DMS153 treated with DMSO at 0.1 percent for 48 hours (cell line): Measurements from ENCODE around the gene FCSK.
A peak's percentile ranks its signal among the peaks of the same experiment; 100 is the strongest.

Experiments used
- DNase-seq: peaks from one replicate; lab custom pipeline; 2025; ENCODE audit not compliant: unreplicated experiment; lab: John Stamatoyannopoulos, UW

FCSK gene

DNA sequence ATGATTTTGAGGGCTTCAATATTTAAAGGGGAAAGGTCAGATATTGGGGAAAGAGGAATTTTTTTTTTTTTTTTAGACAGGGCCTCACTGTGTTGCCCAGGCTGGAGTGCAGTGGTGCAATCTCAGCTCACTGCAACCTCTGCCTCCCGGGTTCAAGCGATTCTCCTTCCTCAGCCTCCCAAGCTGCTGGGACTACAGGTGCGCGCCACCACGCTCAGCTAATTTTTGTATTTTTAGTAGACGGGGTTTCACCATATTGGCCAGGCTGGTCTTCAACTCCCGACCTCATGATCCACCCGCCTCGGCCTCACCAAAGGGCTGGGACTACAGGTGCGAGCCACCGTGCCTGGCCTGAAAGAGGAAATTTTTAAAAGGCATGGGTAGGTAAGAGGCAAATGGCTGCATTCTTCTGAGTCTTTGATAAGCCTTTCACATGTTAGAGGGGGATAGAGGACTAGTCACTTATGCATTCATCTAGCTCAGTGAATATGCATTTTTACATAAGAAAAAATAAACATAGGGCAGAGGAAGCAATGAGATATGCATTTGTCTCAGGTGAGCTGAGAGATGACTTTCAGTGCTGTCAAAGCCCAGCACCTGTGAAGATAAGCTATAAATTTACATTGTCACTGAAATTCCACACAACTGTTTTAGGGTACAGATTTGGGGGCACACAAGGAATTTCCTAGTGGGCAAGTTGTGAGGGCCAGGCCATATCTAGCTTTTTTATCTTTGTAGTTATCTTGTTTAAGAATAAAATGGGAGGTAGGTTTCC lies 1.1 kb upstream of the FCSK start:
- DNase-seq, result no peak

DNA sequence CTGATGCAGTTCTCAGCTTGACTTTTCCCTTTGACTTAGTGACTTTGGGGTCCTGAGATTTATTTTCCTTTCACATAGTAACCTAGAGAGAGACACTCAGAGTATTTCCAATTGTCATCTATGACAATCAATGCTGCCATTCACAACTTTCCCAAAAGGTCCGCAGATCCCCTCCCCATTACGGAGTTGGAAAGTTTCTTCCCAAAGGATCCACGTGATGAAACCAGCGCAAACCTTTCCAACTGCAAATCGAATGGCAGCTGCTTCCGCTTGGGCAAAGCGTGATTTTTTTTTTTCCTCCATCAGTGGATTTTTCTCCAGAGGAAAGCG lies 538 bp upstream of the FCSK start:
- peak; percentile 54 for DNase-seq

DNA sequence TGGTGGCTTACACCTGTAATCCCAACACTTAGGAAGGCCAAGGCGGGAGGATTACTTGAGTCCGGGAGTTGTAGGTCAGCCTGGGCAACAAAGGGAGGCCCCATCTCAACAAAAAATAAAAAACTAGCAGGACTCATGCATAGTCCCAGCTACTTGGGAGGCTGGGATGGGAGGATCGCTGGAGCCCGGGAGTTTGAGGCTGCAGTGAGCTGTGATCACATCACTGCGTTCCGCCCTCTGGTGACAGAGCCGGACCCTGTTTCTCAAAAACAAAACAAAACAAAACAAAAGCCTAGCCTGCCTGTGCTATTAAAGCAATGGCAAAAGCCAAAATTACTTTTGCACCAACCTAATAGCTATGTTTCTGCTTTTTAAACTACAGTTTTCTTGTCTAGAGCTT lies 1.5 kb downstream of the FCSK start:
- no peak for DNase-seq

DNA sequence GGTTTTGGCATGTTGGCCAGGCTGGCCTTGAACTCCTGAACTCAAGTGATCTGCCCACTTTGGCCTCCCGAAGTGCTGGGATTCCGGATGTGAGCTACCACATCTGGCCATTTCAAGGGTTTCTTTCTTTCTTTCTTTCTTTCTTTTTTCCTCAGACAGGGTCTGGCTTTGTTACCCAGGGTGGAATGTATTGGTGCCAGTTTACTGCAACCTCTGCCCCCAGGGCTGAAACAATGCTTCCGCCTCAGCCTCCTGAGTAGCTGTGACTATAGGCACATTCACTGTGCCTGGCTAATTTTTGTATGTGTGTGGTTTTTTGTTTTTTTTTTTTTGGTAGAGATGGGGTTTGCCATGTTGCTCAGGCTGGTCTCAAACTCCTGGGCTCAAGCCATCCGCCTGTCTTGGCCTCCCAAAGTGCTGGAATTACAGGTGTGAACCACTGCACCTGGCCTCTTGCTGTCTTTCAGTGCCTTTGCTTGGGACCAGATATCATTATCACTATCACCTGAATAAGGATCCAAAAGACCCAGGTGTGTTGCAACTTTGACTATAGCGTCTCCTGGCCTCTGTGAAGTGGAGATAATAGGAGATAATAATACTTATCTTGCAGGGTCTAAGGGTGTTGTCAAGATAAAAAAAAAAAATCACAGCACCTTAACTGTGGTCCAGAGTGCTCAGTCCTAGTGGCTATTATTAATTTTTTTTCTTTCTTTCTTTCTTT lies 3.2 kb downstream of the FCSK start:
- no peak for DNase-seq

DNA sequence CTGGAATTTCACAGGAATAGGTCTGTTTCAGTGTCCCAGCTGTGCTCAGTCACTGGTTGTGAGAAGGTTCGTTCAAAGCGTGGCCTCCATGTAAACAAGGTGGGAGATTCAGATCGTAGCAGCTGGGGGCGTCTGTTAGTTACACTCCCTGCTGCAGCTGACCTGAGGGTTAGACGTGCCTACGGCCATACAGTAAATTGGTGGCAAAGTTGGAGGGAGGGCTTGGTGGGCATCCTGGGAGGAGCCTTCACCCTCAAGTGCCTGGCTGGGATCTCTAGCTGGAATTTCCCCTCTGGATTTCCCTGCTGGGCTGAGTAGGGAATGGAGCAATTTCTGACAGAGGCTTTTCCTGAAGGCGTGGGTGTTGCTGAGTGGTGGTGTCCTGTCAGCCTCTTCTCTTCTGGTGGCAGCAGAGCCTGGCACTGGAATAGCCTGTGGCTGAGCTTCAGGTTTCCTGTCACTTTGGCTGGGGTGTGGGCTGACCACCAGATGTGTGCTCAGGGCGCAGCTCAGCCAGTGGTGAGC lies 6.4 kb downstream of the FCSK start:
- DNase-seq, result no peak

DNA sequence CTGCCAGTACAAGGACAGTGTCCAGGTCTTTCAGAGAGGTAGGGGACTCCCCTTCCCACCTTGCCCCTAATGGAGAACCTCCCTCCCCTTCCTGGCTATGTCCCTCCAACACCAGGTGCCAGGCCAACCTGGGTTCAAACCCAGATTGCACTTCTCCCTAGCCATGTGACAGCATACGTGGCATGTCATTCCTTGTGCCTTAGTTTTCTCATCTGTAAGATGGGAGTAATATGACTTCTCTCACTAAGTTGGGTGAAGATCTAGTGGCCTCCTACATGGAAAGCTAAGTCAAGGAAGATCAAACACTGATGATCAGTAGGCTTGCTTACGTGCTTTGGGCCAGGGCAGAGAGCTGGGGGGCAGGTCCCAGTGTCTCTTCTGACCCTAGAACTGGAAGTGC lies 8.8 kb downstream of the FCSK start:
- no peak for DNase-seq

DNA sequence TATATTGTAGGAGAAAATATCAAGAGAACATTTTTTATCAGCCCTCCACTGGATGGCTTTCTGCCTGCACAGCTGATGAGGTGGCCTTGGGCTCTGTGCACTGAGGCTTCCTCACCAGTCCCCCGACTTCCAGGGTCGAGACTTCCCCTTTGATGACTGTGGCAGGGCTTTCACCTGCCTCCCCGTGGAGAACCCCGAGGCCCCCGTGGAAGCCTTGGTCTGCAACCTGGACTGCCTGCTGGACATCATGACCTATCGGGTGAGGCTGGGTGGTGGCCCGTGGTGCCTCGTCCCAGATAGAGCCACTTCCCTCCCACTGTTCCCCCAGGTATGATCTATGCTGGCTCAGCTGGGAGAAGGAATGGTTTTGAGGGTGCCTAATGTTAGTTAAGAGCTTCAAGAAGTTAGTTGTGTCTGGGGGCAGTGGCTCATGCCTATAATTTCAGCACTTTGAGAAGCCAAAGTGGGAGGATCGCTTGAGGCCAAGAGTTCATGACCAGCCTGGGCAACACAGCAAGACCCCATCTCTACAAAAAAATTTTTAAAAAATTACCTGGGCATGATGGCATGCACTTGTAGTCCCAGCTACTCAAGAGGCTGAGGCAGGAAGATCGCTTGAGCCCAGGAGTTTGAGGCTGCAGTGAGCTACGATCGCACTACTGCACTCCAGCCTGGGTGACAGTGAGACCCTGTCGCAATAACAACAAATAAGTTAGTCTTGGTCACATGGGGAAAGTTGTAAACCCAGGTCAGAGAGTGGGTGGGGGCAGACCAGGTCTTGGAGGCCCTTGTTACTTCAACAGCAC lies 11.8 kb downstream of the FCSK start:
- DNase-seq, result no peak

DNA sequence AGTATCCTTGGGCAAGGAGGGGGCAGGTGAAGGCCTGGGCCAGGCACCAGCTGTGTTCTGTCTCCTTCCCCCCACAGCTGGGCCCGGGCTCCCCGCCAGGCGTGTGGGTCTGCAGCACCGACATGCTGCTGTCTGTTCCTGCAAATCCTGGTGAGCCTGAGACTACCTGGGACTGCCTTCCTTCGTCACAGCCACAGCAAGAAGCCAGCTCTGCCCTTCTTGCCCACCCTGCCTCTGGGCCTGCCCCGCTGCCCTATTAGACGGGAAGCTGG lies 12.3 kb downstream of the FCSK start:
- no peak for DNase-seq

DNA sequence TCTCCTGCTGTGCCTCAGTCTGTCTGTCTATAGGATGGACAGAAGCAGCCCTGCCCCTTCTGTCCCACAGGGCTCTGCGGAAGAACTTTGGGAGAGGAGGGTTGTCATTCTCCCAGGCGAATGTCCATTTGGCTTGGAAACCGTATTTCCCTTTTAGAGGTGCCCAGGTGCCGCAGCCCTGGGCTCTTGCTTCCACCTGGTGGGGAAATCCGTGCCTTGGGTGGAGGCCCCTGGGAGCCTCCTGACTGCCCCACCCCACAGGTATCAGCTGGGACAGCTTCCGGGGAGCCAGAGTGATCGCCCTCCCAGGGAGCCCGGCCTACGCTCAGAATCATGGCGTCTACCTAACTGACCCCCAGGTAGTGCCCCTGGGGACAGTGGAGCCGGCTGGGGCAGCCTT lies 12.7 kb downstream of the FCSK start:
- no peak for DNase-seq

DNA sequence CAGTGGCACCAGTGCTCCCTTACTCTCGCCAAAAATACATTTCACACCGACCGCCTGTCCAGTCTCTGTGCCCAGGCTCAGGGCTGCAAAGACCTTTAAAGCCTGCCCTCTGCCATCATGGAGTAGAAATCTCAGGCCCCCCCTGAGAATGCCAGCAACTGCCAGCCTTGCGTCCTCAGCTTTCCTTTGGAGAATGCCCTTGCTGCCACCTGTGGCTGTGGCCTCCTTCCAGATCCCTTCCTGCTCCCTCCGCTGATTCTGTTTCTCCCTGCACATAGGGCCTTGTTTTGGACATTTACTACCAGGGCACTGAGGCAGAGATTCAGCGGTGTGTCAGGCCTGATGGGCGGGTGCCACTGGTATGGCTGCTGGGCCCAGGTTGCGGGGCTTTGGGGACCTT lies 13.2 kb downstream of the FCSK start:
- no peak for DNase-seq

DNA sequence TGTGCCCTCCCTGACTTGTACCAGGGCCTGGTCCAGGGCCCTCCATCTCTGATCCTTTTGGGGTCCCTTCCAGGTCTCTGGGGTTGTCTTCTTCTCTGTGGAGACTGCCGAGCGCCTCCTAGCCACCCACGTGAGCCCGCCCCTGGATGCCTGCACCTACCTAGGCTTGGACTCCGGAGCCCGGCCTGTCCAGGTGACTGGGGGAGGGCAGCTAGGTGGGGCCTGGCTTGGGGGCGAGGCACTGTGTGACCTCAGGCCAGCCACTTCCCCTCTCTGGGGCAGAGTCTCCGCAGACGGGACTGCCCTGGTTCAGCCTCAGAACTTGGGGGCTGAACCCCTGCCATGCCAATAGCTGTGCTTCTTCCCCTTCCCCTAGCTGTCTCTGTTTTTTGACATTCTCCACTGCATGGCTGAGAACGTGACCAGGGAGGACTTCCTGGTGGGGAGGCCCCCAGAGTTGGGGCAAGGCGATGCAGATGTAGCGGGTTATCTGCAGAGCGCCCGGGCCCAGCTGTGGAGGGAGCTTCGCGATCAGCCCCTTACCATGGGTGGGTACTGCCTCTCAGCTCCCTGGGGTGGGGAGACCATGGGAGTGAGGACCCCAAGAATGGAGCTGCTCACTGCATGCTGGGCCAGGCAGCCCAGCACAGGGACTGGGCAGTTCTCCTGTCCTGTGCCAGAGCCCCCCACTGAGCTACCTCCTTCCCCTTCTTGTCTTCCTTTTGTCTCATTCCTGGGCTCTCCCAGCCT lies 14.6 kb downstream of the FCSK start:
- no peak for DNase-seq

DNA sequence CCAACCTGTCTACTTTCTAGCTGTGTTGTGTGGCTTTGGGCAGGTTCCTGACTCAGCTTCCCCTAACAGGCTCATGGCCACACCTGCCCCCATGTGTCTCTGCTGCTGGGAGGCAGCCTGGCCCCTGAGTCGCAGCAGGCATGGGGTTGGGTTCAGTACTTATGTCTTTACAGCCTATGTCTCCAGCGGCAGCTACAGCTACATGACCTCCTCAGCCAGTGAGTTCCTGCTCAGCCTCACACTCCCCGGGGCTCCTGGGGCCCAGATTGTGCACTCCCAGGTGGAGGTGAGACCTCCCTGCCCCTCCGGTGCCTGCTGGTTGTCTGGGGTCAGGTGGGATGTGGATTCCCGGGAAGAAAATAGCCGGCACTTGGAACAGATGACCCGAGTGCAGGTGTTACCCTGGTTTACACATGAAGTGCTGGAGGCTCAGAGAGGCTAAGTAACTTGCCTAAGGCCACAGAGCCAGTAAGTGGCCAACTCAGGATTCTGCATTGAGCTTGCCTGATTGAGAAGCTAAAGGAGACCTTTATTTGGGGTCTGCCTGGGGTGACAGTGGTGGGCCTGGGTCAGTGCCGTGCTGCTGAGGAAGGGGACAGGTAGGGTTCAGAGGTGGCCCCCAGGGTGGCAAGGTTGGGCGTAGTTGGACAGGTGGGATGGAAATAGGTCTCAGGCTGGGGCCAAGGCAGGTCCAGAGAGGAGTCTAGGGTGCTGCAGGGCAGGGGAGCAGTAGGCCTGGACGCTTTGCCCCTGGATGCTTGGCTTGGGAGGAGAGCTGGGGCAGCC lies 15.9 kb downstream of the FCSK start:
- DNase-seq, result no peak

DNA sequence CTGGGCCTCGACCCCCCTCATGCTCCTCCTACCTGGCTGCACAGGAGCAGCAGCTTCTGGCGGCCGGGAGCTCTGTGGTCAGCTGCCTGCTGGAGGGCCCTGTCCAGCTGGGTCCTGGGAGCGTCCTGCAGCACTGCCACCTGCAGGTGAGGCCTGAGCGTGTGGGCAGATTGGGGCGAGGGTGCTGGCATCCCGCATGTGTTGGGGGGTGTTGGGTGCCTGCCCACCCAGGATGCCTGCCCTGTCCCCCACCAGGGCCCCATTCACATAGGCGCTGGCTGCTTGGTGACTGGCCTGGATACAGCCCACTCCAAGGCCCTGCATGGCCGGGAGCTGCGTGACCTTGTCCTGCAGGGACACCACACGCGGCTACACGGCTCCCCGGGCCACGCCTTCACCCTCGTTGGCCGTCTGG lies 16.5 kb downstream of the FCSK start:
- DNase-seq, result no peak

DNA sequence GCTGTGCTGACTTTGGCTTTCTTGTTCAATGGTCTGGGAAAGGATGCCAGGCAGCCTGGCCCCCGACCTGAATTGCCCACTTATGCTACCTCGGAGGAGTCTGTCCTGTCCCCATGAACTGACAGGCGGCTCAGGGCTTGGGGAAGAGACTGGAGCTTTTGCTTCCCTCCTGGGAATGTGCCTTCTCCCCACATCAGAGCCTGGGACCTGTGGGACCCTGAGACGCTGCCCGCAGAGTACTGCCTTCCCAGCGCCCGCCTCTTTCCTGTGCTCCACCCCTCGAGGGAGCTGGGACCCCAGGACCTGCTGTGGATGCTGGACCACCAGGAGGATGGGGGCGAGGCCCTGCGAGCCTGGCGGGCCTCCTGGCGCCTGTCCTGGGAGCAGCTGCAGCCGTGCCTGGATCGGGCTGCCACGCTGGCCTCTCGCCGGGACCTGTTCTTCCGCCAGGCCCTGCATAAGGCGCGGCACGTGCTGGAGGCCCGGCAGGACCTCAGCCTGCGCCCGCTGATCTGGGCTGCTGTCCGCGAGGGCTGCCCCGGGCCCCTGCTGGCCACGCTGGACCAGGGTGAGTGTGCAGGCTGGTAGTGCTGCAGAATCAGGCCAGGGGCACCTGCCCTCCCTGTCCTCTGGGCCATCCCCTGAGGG lies 18.5 kb downstream of the FCSK start:
- DNase-seq, result no peak

DNA sequence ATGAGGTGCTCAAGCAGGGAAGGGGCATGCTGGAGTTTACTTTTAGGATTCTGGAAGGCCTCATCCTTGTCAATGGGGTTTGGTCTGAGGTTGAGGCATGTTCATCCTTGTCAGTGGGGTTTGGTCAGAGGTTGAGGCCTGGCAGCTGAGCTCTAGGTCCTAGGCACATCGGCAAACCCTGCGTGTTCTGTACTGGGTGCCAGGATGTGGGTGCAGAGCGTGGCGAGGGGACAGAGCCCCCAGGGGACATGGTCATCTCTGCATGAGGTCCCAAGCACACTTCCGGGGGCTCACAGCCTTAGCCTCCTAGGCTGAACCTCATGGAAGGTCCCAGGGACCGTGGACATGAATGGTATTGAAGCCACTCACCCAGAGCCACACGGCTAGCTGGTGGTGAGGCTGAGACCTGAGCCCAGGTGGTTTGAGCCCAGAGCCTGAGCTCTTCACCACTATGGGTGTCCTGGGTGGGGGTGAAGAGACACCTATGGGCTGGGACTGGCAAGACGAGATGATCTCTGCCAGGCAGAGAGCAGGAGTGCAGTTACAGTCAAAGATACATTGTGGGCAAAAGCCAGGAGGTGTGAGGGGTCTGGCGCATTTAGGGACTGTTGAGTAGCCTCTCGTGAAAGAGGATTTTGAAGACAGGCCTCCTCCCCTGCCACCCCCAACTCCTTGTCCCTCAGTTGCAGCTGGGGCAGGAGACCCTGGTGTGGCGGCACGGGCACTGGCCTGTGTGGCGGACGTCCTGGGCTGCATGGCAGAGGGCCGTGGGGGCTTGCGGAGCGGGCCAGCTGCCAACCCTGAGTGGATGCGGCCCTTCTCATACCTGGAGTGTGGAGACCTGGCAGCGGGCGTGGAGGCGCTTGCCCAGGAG lies 19.3 kb downstream of the FCSK start:
- no peak for DNase-seq

DNA sequence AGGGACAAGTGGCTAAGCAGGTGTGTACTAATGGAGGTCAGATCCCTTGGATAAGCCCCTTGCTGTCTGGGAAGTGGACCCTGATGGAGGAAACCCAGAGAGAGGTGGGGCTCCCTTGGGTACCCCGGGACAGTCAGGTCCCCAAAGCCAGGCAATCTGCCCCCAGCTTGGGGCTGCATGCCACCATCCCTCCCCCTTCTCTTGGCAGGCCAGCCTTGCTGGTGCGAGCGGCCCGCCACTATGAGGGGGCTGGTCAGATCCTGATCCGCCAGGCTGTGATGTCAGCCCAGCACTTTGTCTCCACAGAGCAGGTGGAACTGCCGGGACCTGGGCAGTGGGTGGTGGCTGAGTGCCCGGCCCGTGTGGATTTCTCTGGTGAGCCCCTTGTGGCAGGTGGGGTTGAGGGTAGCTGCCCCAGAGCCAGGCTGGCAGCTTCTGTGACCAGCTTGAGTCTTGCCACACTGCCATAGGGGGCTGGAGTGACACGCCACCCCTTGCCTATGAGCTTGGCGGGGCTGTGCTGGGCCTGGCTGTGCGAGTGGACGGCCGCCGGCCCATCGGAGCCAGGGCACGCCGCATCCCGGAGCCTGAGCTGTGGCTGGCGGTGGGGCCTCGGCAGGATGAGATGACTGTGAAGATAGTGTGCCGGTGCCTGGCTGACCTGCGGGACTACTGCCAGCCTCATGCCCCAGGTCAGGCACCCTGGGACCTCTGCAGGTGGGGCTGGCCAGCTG lies 20.1 kb downstream of the FCSK start:
- no peak for DNase-seq

DNA sequence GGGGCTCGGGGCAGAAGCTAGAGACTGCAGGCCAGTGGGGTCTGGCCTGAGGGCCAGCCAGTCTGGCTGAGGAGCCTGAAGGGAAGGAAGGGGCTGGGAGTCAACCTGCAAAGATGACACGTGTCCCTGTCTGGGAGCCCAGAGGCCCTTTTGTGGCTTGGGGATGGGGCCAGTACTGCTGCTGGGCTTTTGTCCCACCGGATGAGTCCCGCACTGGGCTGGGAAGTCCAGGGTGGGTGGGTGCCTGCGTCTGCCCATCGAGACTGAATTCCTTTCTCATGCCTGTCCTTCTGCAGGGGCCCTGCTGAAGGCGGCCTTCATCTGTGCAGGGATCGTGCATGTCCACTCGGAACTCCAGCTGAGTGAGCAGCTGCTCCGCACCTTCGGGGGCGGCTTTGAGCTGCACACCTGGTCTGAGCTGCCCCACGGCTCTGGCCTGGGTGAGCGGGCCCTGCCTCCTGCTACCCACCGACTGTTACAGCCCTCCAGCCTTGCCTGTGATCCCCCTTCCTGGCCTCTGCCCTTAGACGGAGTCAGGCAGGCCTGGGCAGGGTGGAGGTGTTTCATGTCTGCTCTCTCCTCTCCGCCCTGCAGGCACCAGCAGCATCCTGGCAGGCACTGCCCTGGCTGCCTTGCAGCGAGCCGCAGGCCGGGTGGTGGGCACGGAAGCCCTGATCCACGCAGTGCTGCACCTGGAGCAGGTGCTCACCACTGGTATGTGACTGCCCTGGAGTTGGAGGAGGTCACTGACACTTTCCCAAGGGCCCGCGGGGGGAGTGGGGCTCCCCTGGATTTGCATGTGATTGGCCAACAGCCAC lies 20.9 kb downstream of the FCSK start:
- DNase-seq, result no peak
